ENCODE measurements around the gene DSTYK.

- TF ChIP-seq CTCF (IDR thresholded peaks at IDR 0.05) = no peak
- TF ChIP-seq POLR2A (IDR thresholded peaks at IDR 0.05) = no peak
Measured at GRCh38 chr1:205152505-205152904, 59.0 kb downstream of the DSTYK start.

All from uterus (tissue), 2 donors.